Activated T-cell treated with anti-CD3 and anti-CD28 coated beads, Interleukin-2, amount 50 U/mL, for 4 hours (primary cell): ENCODE measurements around the gene ZNF865. TPM values are rescaled to one million over a fixed set of nuclear protein-coding genes. Genes with fewer than 3 reads are reported as not detected.

Experiments
- ATAC-seq, 2 donors: fragments of 200-7000 bp; cut with Tn5 transposase; one replicate each; pipeline ENCODE4 v1.10.0; 2021
- DNase-seq: peaks from one replicate; pipeline ENCODE4 v3.0.0-alpha.2; 2020
- H3K27me3 Mint-ChIP-seq: one replicate; pipeline ENCODE4 v1.8.0; 2021; ENCODE audit warnings: low read depth, mixed read lengths
- H3K36me3 Mint-ChIP-seq: one replicate; pipeline ENCODE4 v1.8.0; 2022; ENCODE audit warnings: mixed read lengths; ENCODE audit not compliant: insufficient read depth
- H3K4me1 Mint-ChIP-seq: one replicate; pipeline ENCODE4 v1.8.0; 2021; ENCODE audit warnings: low read depth, mixed read lengths
- H3K4me3 Mint-ChIP-seq: one replicate; pipeline ENCODE4 v1.8.0; 2021; ENCODE audit warnings: mild to moderate bottlenecking, moderate library complexity, mixed read lengths
- H3K9me3 Mint-ChIP-seq: one replicate; pipeline ENCODE4 v1.8.0; 2021; ENCODE audit warnings: mixed read lengths
- total RNA-seq, 3 donors: library from RNA; stranded (reverse); gene quantifications; one replicate each; pipeline ENCODE4 v1.2.1, GENCODE V29; 2021

The ZNF865 gene
- total RNA-seq, 3 donors from 2014 or later = 14.5 to 15.9 (median 15.4) TPM

- H3K9me3 Mint-ChIP-seq = no peaks in the 10 kb centered on the region
- H3K27me3 Mint-ChIP-seq = no peaks in the 10 kb centered on the region
- H3K4me1 Mint-ChIP-seq = peaks cover 58% of the 10 kb centered on the region
- DNase-seq = no peak
- H3K4me3 Mint-ChIP-seq = peak overlapping the region; percentile 90
- H3K36me3 Mint-ChIP-seq = peaks cover 16% of the 10 kb centered on the region
- ATAC-seq = no peak
Measured at GRCh38 chr19:55606471-55606787, 982 bp downstream of the ZNF865 start.

- Mint-ChIP-seq H3K4me1 (peaks cover 57% of the 10 kb centered on the region), H3K27me3 (no peaks in the 10 kb centered on the region), H3K36me3 (peaks cover 16% of the 10 kb centered on the region), H3K9me3 (no peaks in the 10 kb centered on the region), H3K4me3 (peak overlapping the region; percentile 90)
- no peak for ATAC-seq
- DNase-seq = no peak
Measured at GRCh38 chr19:55606817-55607216, 1.4 kb downstream of the ZNF865 start.

- Mint-ChIP-seq H3K9me3 (no peaks in the 10 kb centered on the region), H3K4me1 (peaks cover 59% of the 10 kb centered on the region), H3K4me3 (no peak overlapping the region), H3K36me3 (peaks cover 16% of the 10 kb centered on the region), H3K27me3 (no peaks in the 10 kb centered on the region)
- no peak for DNase-seq
- ATAC-seq = no peak
Measured at GRCh38 chr19:55609326-55609725, 3.9 kb downstream of the ZNF865 start.

- Mint-ChIP-seq H3K36me3 (peaks cover 16% of the 10 kb centered on the region), H3K9me3 (no peaks in the 10 kb centered on the region), H3K27me3 (no peaks in the 10 kb centered on the region), H3K4me1 (peaks cover 47% of the 10 kb centered on the region), H3K4me3 (no peak overlapping the region)
- no peak for ATAC-seq
- DNase-seq = no peak
Measured at GRCh38 chr19:55611300-55611982, 6.0 kb downstream of the ZNF865 start.

GRCh38 chr19:55611983-55612645 lies 6.7 kb downstream of the ZNF865 start:
- peaks cover 41% of the 10 kb centered on the region for H3K4me1 Mint-ChIP-seq
- H3K36me3 Mint-ChIP-seq = peaks cover 15% of the 10 kb centered on the region
- no peak for ATAC-seq
- DNase-seq = no peak
- H3K9me3 Mint-ChIP-seq = no peaks in the 10 kb centered on the region
- H3K27me3 Mint-ChIP-seq = no peaks in the 10 kb centered on the region
- H3K4me3 Mint-ChIP-seq = no peak overlapping the region

- Mint-ChIP-seq H3K4me3 (no peak overlapping the region), H3K4me1 (peaks cover 32% of the 10 kb centered on the region), H3K36me3 (peaks cover 17% of the 10 kb centered on the region), H3K9me3 (no peaks in the 10 kb centered on the region), H3K27me3 (no peaks in the 10 kb centered on the region)
- ATAC-seq (no peak), DNase-seq (no peak)
Measured at GRCh38 chr19:55613396-55613795, 7.9 kb downstream of the ZNF865 start.

- H3K27me3 Mint-ChIP-seq = no peaks in the 10 kb centered on the region
- H3K4me1 Mint-ChIP-seq = peaks cover 30% of the 10 kb centered on the region
- peaks cover 17% of the 10 kb centered on the region for H3K36me3 Mint-ChIP-seq
- H3K4me3 Mint-ChIP-seq = no peak overlapping the region
- H3K9me3 Mint-ChIP-seq = no peaks in the 10 kb centered on the region
- ATAC-seq = no peak
- no peak for DNase-seq
Measured at GRCh38 chr19:55613930-55614710, 8.7 kb downstream of the ZNF865 start.

- H3K4me1 Mint-ChIP-seq = peaks cover 24% of the 10 kb centered on the region
- DNase-seq (no peak), ATAC-seq (no peak)
- no peaks in the 10 kb centered on the region for H3K9me3 Mint-ChIP-seq
- H3K27me3 Mint-ChIP-seq = no peaks in the 10 kb centered on the region
- H3K36me3 Mint-ChIP-seq = peaks cover 9% of the 10 kb centered on the region
- H3K4me3 Mint-ChIP-seq = no peak overlapping the region
Measured at GRCh38 chr19:55614711-55615542, 9.5 kb downstream of the ZNF865 start.

- Mint-ChIP-seq H3K36me3 (peaks cover 12% of the 10 kb centered on the region), H3K4me1 (peaks cover 26% of the 10 kb centered on the region), H3K4me3 (no peak overlapping the region), H3K9me3 (no peaks in the 10 kb centered on the region), H3K27me3 (no peaks in the 10 kb centered on the region)
- ATAC-seq (no peak), DNase-seq (no peak)
Measured at GRCh38 chr19:55615543-55616394, 10.3 kb downstream of the ZNF865 start.

- DNase-seq = no peak
- no peak overlapping the region for H3K4me3 Mint-ChIP-seq
- H3K27me3 Mint-ChIP-seq = no peaks in the 10 kb centered on the region
- no peak for ATAC-seq
- peaks cover 26% of the 10 kb centered on the region for H3K4me1 Mint-ChIP-seq
- H3K9me3 Mint-ChIP-seq = no peaks in the 10 kb centered on the region
- H3K36me3 Mint-ChIP-seq = peaks cover 12% of the 10 kb centered on the region
Measured at GRCh38 chr19:55616395-55616875, 11.0 kb downstream of the ZNF865 start.

- ATAC-seq (no peak), DNase-seq (no peak)
- Mint-ChIP-seq H3K4me1 (peaks cover 17% of the 10 kb centered on the region), H3K4me3 (no peak overlapping the region), H3K27me3 (no peaks in the 10 kb centered on the region), H3K9me3 (no peaks in the 10 kb centered on the region), H3K36me3 (peaks cover 12% of the 10 kb centered on the region)
Measured at GRCh38 chr19:55617426-55617825, 12.0 kb downstream of the ZNF865 start.

- no peaks in the 10 kb centered on the region for H3K27me3 Mint-ChIP-seq
- H3K4me1 Mint-ChIP-seq = peaks cover 20% of the 10 kb centered on the region
- no peak for ATAC-seq
- no peaks in the 10 kb centered on the region for H3K9me3 Mint-ChIP-seq
- H3K4me3 Mint-ChIP-seq = no peak overlapping the region
- H3K36me3 Mint-ChIP-seq = peaks cover 12% of the 10 kb centered on the region
- no peak for DNase-seq
Measured at GRCh38 chr19:55618426-55618825, 13.0 kb downstream of the ZNF865 start.

- H3K27me3 Mint-ChIP-seq = no peaks in the 10 kb centered on the region
- peaks cover 26% of the 10 kb centered on the region for H3K4me1 Mint-ChIP-seq
- peaks cover 12% of the 10 kb centered on the region for H3K36me3 Mint-ChIP-seq
- no peaks in the 10 kb centered on the region for H3K9me3 Mint-ChIP-seq
- no peak overlapping the region for H3K4me3 Mint-ChIP-seq
- DNase-seq = no peak
- no peak for ATAC-seq
Measured at GRCh38 chr19:55619286-55619685, 13.8 kb downstream of the ZNF865 start.
